Coronary artery (tissue), 2 donors: ENCODE measurements around the gene MYD88.

Source experiments
- DNase-seq: peaks from one replicate; pipeline ENCODE4 v3.0.0-alpha.2; 2017; ENCODE audit warnings: low spot score
- H3K27ac ChIP-seq, 2 donors: fragments of 200-600 bp; sonication (generic); one replicate each; pipeline ENCODE4 v1.5.1; 2016 to 2019
- H3K4me3 ChIP-seq: fragments of 200-600 bp; sonication (generic); 2 replicates; pipeline ENCODE4 v1.5.1; 2016; ENCODE audit warnings: mild to moderate bottlenecking, moderate library complexity
- TF ChIP-seq, protein P1 (sequence below): fragments of 200-600 bp; sonication (generic); IDR thresholded peaks from one replicate; pipeline ENCODE4 v1.5.1; 2019; ENCODE audit warnings: antibody characterized with exemption

The MYD88 gene

DNA sequence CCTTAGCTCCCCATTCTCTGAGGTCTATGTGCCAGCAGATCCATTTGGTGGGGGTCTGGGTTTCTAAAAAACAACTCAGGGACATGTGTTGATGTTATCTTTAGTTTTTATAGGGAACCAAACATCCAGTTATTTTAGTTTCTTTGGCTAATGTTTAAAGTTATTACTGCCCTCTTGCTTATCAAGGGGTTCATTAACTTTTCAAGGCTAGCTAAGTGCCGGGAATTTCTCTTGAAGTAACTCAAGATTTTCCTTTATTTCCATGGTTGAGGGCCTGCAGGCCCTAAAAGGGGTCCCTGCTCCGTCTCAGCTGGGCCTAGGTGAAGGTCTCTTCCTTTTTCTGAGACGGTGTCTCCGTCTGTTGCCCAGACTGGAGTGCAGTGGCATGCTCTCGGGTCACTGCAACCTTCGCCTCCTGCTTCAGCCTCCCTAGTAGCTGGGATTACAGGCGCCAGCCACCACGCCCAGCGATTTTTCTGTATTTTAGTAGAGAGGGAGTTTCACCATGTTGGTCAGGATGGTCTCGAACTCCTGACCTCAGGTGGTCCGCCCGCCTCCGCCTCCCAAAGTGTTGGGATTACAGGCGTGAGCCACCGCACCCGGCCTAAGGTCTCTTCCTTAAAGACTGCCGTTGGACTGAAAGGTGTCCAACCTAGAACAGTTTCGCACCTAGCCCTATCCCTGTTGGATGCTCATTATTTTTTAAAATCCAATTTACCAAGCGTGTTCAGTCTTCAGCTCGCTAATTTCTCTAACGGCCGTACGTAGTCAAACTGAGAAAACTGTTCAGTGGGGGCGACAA is 25.6 kb downstream of the MYD88 start:
- no peak for DNase-seq
- TF ChIP-seq, protein P1, sequence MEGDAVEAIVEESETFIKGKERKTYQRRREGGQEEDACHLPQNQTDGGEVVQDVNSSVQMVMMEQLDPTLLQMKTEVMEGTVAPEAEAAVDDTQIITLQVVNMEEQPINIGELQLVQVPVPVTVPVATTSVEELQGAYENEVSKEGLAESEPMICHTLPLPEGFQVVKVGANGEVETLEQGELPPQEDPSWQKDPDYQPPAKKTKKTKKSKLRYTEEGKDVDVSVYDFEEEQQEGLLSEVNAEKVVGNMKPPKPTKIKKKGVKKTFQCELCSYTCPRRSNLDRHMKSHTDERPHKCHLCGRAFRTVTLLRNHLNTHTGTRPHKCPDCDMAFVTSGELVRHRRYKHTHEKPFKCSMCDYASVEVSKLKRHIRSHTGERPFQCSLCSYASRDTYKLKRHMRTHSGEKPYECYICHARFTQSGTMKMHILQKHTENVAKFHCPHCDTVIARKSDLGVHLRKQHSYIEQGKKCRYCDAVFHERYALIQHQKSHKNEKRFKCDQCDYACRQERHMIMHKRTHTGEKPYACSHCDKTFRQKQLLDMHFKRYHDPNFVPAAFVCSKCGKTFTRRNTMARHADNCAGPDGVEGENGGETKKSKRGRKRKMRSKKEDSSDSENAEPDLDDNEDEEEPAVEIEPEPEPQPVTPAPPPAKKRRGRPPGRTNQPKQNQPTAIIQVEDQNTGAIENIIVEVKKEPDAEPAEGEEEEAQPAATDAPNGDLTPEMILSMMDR: no peak
- Histone ChIP-seq H3K4me3 (peak overlapping the region; percentile 91), H3K27ac (peak overlapping the region; percentile 92 to 97)

DNA sequence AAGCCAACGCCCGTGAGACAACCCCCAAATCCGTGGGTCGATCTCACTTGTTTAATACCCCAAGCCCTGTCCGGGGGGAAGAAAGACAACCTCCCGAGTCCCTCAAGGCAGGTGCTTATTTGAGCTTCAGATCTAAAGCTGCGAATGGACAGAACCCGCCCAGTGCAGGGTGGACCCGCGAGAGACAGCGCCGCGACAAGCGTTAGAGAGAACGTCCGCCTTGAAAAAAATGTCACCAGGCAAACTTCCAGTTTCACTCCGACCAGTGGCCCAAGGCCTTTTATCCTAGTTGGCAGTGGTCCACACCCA is 26.1 kb downstream of the MYD88 start:
- no peak for DNase-seq
- TF ChIP-seq, protein P1: no peak
- Histone ChIP-seq H3K27ac (peak overlapping the region; percentile 92 to 97), H3K4me3 (peak overlapping the region; percentile 91)

DNA sequence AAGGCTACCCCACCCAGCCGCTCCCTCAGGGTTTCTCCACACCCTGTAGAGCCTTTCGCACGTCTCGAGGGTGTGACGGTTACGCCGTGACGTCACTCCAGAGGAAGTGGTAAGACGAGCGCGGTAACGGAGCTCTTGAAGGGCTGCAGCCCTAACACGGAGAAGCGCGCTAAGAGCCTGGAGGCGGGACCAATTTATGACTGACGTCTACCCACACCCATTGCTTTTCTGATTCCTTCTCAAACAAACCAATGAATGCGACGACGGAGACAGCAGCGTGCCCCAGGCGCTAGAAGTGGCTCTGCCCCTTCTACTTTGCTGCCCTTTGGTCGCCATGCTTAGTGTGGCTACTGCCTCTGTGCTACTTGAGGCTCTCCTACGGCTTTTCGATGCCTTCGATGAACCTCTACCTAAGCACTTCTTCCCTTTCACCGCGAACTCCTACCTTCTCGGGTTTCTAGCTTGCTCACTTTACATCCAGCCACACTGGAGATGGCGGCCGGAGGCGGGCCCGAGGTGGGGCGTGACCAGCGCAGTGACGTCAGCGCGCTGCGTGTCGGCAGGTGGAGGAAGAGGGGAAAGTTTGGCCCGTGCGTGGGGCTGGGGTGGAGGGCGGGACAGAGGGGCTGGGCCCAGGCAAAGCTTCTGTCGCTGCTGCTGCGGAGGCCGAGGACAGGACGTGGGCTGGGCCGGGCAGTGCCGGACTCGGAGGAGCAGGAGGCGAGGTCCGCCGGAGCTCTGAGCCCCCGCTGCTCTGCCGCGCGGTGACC is 26.7 kb downstream of the MYD88 start, which contains the start of gene OXSR1:
OXSR1 (plus strand) TSS at position 586 of the 770 bp plus-strand sequence. CDS start 340 bp downstream, outside the sequence.
- TF ChIP-seq, protein P1: no peak
- Histone ChIP-seq H3K27ac (peak within 1 kb of the TSS; percentile 92 to 97), H3K4me3 (peak within 1 kb of the TSS; percentile 91)
- DNase-seq: peak; percentile 100

DNA sequence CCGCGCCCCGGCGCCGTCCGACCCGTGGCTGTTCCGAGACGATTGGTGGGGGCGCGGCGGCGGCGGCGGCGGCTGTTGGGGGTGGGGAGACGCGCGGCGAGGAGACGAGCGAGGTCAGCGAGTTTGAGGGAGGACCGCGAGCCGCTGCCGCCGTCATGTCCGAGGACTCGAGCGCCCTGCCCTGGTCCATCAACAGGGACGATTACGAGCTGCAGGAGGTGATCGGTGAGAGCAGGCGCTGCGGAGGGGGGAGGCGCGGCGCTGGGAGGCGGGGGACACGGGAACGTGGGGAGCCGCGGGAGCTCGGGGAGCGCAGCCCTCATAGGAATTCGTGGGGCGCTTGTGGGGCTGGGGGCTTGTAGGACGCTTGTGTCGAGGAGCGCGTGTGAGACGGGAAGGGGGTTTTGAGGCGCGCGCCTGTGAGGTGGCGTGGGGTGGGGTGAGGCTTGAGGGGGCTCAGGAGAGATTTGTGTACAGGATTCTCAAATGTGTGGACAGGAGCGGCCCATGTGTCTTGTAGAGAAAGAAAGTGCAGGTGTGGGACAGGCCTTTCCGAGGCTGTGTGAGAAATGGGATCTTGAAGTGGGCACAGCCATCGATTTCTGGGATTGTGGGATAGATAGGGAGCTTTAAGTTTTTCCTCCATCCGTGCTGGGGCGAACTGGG is 27.4 kb downstream of the MYD88 start:
- Histone ChIP-seq H3K4me3 (peak overlapping the region; percentile 91), H3K27ac (peak overlapping the region; percentile 92 to 97)
- peak; percentile 84 for DNase-seq
- TF ChIP-seq, protein P1: no peak

DNA sequence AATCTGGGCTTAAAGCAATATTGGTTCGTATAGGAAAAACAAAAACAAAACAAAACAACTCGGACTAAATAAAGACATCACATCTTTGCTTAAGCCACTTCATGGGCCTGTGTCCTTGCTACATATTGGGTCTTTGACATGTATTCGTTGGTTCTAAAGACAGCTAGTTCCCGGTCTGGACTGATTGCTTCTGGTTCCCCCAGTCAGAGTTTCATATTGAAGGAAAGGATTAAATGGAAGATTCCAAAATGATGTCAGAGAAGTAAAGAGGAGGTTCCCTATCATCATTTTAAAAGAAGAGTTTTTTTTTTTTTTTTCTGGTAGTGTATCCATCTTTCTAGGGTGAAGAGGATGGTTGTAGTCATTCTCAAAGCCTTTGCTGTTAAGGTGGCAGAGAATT is 29.1 kb downstream of the MYD88 start:
- TF ChIP-seq, protein P1: no peak
- DNase-seq: no peak
- no peak overlapping the region for H3K27ac ChIP-seq
- no peak overlapping the region for H3K4me3 ChIP-seq

DNA sequence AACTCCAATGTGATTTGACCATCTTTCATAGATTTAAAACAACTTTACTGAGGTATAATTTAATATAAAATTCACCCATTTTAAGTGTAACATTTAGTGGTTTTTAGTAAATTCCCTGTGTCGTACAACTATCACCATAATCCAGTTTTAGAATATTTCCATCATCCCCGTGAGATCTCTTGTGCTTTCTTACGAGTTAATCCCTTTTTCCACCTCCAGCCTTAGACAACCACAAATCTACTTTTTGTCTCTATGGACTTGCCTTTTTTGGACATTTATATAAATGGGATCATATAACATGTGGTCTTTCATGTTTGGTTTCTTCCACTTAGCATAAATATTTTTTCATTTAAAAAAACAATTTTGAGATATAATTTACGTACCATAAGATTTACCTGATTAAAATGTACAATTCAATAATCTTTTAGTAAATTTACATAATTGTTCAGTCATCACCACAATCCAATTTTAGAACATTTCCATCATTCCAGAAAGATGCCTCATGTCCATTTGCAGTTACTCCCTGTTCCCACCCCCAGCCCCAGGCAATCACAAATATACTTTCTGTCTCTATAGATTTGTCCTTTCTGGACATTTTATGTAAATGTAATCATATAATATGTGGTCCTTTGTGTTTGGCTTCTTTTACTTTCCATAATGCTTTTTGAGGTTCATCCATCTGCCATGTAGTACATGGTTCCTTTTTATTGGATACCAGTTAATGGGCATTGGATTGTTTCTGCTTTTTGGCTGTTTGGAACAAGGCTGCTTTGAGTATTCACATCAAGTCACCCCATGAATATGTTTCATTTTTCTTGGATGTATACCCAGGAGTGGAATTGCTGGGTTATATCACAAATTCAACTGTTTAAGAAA is 29.9 kb downstream of the MYD88 start:
- no peak for DNase-seq
- TF ChIP-seq, protein P1: no peak
- Histone ChIP-seq H3K4me3 (no peak overlapping the region), H3K27ac (no peak overlapping the region)
